Caki2 (cell line): Measurements from ENCODE around the gene MRPL24. TPM values are rescaled to one million over a fixed set of nuclear protein-coding genes. Genes with fewer than 3 reads are reported as not detected.

Source experiments
- DNase-seq: peaks from one replicate; pipeline ENCODE4 v3.0.0-alpha.2; 2015; ENCODE audit warnings: low read depth
- in situ Hi-C: cut with HindIII; loops from 2 replicates; pipeline ENCODE4 v1.10.0; 2016; ENCODE audit warnings: low sequenced_read_pairs, low pct_unique_long_range_greater_than_20kb, mixed read lengths
- total RNA-seq: library from RNA; depleted of rRNA; stranded (reverse); fragments of >200 nt; shearing (Covaris generic); gene quantifications from 2 replicates; pipeline ENCODE4 v1.2.3, GENCODE V29; 2014; ENCODE audit warnings: low replicate concordance; rRNA removed

The MRPL24 gene
- 181 and 194 TPM in 2 replicates for total RNA-seq

DNA sequence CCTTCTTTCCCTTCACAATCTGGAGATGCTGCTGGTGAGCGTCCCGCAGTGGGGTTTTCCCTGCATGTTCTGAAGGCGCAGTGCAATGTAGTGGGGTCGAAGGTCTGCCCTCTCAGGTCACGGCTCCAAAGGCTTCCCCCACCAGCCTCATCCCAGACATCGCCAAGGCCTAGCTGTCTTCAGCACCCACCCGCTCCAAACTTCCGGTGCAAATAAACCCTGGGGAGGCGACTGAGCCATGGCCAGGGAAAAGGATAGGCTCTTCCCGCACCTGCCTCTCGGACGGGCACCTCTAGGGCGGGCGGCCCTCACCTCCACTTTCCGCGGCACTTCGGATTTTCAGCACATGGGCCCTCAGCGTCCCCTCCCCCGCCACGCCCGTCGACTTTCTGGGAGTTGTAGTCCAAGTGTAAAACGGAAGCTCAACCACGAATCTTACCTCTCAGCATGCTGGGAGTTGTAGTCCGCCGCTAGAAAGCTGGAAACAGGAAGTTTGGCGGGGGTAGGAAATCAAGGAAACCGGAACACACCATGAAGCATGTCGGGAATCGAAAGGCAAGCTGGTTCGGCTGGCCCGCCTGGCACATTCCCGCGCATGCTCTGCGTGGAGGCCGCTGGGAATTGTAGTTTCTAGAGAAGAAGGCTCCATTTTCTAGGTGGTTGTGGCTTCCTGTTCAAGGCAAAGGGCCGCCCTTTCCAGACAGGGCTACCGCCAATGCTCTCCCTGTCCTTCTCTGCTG lies at the start of gene MRPL24:
TSS of gene MRPL24 (minus strand) at position 348 of the 740 bp plus-strand sequence. CDS start 2,384 bp downstream, outside the sequence.
- DNase-seq, result peak; percentile 99
- in situ Hi-C loops, result no loop called here

- in situ Hi-C loops, result no loop called here
- DNase-seq, result no peak
Measured at GRCh38 chr1:156789621-156790318, 48.9 kb upstream of the MRPL24 start.

DNA sequence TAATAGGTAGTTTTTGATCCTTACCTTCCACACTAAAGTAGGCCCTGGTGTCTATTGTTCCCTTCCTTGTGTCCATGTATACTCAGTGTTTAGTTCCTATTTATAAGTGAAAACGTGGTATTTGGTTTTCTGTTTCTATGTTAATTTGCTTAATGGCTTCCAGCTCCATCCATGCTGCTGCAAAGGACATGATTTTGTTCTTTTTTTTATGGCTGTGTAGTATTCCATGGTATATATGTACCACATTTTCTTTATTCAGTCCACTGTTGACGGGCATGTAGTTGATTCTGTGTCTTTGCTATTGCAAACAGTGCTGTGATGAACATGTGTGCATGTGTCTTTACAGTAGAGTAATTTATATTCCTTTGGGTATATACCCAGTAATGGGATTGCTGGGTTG lies 47.2 kb upstream of the MRPL24 start:
- DNase-seq, result no peak
- in situ Hi-C loops, result no loop called here

DNA sequence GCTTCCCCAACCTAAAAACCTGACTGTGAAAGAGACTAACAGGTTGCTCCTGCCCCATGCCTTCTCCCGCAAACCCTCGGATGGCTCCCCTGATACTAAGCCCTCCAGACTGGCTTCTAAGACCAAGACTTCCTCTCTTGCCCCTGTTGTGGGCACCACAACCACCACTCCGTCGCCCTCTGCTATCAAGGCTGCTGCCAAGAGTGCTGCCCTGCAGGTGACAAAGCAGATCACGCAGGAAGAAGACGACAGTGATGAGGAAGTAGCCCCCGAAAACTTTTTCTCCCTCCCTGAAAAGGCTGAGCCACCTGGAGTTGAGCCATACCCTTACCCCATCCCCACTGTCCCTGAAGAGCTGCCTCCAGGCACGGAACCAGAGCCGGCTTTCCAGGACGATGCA lies 45.8 kb upstream of the MRPL24 start:
- no peak for DNase-seq
- in situ Hi-C loops, result no loop called here

DNA sequence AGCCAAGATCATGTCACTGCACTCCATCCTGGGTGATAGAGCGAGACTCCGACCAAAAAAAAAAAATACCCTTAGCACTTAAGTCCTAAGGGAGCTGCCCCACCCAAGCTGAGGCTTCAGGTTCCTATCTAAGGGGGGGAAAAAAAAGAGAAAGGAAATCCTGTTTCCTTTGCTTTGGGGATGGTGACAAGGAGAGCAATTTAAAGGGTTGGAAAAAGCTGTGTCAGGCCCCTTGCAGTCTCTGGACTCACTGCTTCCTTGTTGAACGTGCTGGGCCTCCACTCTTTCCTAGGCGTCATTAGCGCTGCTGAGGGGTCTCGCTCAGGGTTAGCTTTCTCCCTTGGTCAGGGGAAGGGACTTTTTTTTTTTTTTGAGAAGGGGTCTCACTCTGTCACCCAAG lies 44.6 kb upstream of the MRPL24 start:
- no peak for DNase-seq
- in situ Hi-C loops, result no loop called here

- in situ Hi-C loops, result no loop called here
- peak; percentile 66 for DNase-seq
Measured at GRCh38 chr1:156781585-156782186, 40.8 kb upstream of the MRPL24 start.

DNA sequence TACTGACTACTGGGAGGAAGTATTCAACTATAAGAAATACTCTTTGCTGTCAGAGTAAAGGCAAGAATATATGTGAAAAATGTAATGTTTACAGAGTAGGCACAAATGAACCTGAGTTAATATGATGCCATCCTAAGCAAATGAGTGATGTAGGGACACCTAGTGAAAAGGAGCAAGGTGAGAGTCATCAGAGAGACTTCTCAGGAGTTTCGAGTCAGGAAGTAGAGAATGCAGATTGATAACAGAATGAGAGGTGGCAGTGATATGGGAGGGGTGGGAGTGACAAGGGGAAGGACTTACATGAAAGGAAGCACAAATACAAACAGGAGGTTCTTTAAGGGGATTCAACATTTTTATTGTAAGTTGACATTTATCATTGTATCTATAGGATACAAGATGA lies 36.7 kb upstream of the MRPL24 start:
- in situ Hi-C loops, result no loop called here
- DNase-seq, result no peak

- in situ Hi-C loops, result no loop called here
- no peak for DNase-seq
Measured at GRCh38 chr1:156776942-156777341, 36.1 kb upstream of the MRPL24 start.

DNA sequence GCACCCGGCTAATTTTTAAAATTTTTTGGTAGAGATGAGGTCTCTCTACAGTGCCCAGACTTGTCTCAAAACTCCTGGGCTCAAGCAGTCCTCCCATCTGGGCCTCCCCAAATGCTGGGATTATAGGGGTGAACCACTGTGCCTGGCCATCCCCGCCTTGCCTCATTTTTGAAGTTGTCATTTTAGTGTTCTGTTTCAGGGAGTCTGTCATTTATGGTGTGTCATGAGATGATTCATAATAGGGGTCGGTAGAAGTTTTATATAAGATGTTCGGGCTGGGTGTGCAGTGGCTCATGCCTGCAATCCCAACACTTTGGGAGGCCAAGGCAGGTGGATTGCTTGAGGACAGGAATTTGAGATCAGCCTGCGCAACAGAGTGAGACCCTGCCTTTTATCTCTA lies 34.9 kb upstream of the MRPL24 start:
- in situ Hi-C loops, result no loop called here
- DNase-seq, result no peak

- in situ Hi-C loops, result no loop called here
- DNase-seq, result no peak
Measured at GRCh38 chr1:156773607-156774006, 32.7 kb upstream of the MRPL24 start.

- DNase-seq, result no peak
- in situ Hi-C loops, result no loop called here
Measured at GRCh38 chr1:156772728-156773497, 32.0 kb upstream of the MRPL24 start.

- DNase-seq, result no peak
- in situ Hi-C loops, result no loop called here
Measured at GRCh38 chr1:156772222-156772621, 31.3 kb upstream of the MRPL24 start.

GRCh38 chr1:156768610-156769295 lies 27.9 kb upstream of the MRPL24 start:
- no peak for DNase-seq
- in situ Hi-C loops, result no loop called here

GRCh38 chr1:156767879-156768604 lies 27.2 kb upstream of the MRPL24 start:
- DNase-seq, result no peak
- in situ Hi-C loops, result no loop called here

DNA sequence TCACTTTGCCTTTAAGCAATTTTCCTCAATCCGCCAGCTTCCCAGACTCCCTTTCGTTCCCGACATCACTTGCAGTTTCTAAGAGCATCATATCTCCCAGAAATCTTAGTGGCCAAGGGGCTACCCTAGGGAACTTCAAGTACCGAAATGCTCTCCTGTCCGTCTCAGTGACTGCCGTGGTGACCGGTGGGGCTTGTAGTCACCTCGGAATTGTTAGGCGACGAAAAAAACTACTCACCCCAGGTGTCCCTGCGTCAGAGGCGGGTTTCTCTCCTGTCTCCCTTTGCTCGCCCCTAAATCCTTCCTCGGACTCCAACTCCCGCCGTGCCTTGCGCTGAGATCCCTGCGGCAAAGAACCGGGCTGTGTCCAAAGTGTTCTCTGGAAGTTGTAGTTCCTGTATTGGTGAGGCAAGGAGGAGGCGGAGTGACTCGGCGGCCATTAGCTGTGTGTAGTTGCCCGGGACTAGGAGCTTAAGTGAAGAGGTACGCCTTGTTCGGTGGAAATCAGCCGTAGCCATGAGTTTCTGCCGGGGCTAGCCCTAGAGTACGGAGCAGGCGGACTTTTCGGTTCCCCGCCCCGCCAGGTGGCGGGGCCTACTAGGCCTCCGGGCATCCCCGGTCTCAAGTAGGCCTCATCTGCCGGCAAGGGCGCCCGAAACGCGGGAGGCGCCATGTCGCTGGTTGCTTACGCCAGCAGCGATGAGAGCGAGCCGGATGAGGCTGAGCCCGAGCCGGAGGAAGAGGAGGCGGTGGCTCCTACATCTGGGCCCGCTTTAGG lies 26.4 kb upstream of the MRPL24 start, which contains the start of gene PRCC:
TSS of gene PRCC (plus strand) at position 435 of the 778 bp plus-strand sequence. CDS start at position 672, 237 bp downstream.
- DNase-seq, result peak; percentile 100
- in situ Hi-C loops, result no loop called here

DNA sequence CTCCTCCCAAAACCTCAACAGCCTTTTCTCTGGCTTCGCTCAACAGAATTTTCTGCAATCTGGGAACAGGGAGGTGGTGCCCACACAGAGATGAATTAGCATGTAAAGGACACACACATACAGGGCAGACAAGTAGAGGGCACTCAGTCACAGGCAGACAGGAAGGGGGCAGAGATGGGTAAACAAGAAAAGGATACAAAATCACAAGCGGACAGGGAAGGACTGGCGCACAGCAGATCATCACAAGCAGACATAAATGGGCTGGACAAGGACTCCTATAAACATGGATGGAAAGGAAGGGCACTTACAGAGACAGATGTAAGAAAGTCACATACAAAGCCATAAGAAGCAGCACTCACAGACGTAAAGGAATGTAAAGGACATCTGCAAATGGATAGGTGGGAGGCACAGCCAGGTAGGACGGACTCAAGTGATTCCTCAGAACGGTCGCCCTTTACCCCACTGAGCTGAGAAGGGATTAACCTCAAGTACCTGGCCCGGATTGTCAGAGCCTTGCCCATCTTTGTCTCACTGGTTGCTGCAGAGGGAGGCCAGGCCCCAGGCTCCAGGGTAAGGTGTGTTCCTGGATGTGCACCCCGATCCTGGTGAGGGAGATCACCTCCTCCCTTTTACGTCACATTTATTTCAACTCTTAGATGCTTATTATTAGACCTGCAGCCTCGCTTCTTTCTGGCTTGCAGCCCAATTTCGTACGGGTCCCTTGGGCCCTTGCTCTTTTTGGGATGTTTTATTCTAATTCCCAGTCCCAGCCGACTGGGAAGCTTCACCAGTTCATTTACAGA lies 25.6 kb upstream of the MRPL24 start:
- DNase-seq, result peak; percentile 35
- in situ Hi-C loops, result no loop called here
